ENCODE measurements around the gene HAND1.

DNA sequence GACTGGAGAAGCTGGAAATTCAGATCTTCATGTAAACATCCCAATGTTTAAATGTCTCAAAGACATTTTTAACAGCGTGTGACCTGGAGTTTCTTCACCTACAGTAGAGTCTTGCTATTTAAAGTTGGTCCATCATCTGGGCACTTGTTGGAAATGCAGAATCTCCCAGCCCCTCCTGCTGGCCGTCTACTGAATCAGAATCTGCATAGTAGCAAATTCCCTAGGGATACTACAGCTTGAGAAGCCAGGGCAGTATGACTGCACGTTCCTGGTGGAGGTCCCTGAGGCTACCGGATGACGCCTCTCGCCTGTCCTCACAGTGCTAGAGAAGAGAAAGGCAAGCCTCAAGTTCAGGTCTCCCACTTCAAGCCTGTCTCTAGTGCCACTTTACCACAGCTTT lies 16.5 kb downstream of the HAND1 start:
- TF ChIP-seq POLR2AphosphoS5 (IDR thresholded peaks at IDR 0.05; ENCODE audit: low read depth) (no peak), GABPA (IDR thresholded peaks at IDR 0.05; ENCODE audit: low read depth) (no peak)
- TF ChIP-seq, protein P1, sequence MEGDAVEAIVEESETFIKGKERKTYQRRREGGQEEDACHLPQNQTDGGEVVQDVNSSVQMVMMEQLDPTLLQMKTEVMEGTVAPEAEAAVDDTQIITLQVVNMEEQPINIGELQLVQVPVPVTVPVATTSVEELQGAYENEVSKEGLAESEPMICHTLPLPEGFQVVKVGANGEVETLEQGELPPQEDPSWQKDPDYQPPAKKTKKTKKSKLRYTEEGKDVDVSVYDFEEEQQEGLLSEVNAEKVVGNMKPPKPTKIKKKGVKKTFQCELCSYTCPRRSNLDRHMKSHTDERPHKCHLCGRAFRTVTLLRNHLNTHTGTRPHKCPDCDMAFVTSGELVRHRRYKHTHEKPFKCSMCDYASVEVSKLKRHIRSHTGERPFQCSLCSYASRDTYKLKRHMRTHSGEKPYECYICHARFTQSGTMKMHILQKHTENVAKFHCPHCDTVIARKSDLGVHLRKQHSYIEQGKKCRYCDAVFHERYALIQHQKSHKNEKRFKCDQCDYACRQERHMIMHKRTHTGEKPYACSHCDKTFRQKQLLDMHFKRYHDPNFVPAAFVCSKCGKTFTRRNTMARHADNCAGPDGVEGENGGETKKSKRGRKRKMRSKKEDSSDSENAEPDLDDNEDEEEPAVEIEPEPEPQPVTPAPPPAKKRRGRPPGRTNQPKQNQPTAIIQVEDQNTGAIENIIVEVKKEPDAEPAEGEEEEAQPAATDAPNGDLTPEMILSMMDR (IDR thresholded peaks at IDR 0.05; ENCODE audit: insufficient read depth, low read length): no peak
- TF ChIP-seq, protein P2, sequence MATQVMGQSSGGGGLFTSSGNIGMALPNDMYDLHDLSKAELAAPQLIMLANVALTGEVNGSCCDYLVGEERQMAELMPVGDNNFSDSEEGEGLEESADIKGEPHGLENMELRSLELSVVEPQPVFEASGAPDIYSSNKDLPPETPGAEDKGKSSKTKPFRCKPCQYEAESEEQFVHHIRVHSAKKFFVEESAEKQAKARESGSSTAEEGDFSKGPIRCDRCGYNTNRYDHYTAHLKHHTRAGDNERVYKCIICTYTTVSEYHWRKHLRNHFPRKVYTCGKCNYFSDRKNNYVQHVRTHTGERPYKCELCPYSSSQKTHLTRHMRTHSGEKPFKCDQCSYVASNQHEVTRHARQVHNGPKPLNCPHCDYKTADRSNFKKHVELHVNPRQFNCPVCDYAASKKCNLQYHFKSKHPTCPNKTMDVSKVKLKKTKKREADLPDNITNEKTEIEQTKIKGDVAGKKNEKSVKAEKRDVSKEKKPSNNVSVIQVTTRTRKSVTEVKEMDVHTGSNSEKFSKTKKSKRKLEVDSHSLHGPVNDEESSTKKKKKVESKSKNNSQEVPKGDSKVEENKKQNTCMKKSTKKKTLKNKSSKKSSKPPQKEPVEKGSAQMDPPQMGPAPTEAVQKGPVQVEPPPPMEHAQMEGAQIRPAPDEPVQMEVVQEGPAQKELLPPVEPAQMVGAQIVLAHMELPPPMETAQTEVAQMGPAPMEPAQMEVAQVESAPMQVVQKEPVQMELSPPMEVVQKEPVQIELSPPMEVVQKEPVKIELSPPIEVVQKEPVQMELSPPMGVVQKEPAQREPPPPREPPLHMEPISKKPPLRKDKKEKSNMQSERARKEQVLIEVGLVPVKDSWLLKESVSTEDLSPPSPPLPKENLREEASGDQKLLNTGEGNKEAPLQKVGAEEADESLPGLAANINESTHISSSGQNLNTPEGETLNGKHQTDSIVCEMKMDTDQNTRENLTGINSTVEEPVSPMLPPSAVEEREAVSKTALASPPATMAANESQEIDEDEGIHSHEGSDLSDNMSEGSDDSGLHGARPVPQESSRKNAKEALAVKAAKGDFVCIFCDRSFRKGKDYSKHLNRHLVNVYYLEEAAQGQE (IDR thresholded peaks at IDR 0.05; ENCODE audit: insufficient replicate concordance, low read depth): no peak

Measured in HL-60 (cell line).